GM12873 (cell line): Measurements from ENCODE around the gene TTC39B.

Experiments
- CTCF ChIP-seq: IDR thresholded peaks from 2 replicates; pipeline ENCODE4 v1.5.1; 2012; ENCODE audit warnings: low read depth, mild to moderate bottlenecking, moderate library complexity, low read length, control low read depth; ENCODE audit not compliant: insufficient read depth; ENCODE audit errors: missing control alignments

The TTC39B gene

GRCh38 chr9:15206903-15207696 lies 99.9 kb downstream of the TTC39B start:
- no peak for TF ChIP-seq CTCF

- no peak for TF ChIP-seq CTCF
These were observed 101.2 kb downstream of the TTC39B start for GRCh38 chr9:15205632-15206420.

- TF ChIP-seq CTCF: no peak
These were observed 103.4 kb downstream of the TTC39B start for GRCh38 chr9:15203581-15203980.

GRCh38 chr9:15200111-15200510 lies 106.9 kb downstream of the TTC39B start:
- TF ChIP-seq CTCF: no peak

- TF ChIP-seq CTCF: no peak
These were observed 114.2 kb downstream of the TTC39B start for GRCh38 chr9:15192856-15193255.

GRCh38 chr9:15191378-15191777 lies 115.6 kb downstream of the TTC39B start:
- TF ChIP-seq CTCF: no peak

- TF ChIP-seq CTCF: no peak
These were observed 117.5 kb downstream of the TTC39B start for GRCh38 chr9:15189481-15189880.
